Measurements from ENCODE around the gene RNF212B. TPM values are rescaled to one million over a fixed set of nuclear protein-coding genes. Genes with fewer than 3 reads are reported as not detected.

RNF212B gene
- total and polyA plus RNA-seq, 2 of the 13 experiments (the other 11 are each of a cell fraction or from before 2014, with no cell fraction given): 0.05 TPM; not detected in 1

- no peak for TF ChIP-seq SETDB1 (CRISPR knock-in tag; IDR thresholded peaks at IDR 0.05; ENCODE audit: borderline replicate concordance)
- no peak for TF ChIP-seq TRIM24 (CRISPR knock-in tag; IDR thresholded peaks at IDR 0.05)
- TF ChIP-seq FUBP1 (CRISPR knock-in tag; IDR thresholded peaks at IDR 0.05; ENCODE audit: borderline replicate concordance): peak; percentile 99; the same call in 1 of the 2 replicates
- peak; percentile 99 for TF ChIP-seq ZNF687 (CRISPR knock-in tag; IDR thresholded peaks at IDR 0.05)
- TF ChIP-seq JUN (CRISPR knock-in tag; IDR thresholded peaks at IDR 0.05): no peak
- TF ChIP-seq ARNT2 (CRISPR knock-in tag; IDR thresholded peaks at IDR 0.05; ENCODE audit: low read depth): peak; percentile 92
- TF ChIP-seq ZBTB37 (CRISPR knock-in tag; IDR thresholded peaks at IDR 0.05): peak; percentile 87
- no peak for TF ChIP-seq NCOA5 (CRISPR knock-in tag; IDR thresholded peaks at IDR 0.05)
- TF ChIP-seq BCLAF1 (IDR thresholded peaks at IDR 0.05): no peak
- no peak for TF ChIP-seq ZFP82 (CRISPR knock-in tag; IDR thresholded peaks at IDR 0.05; ENCODE audit: borderline replicate concordance)
- no peak for TF ChIP-seq EZH2 (conservative IDR thresholded peaks at IDR 0.05; ENCODE audit: low read depth, low read length)
- peak; percentile 87; the same call in 1 of the 2 replicates for TF ChIP-seq IRF9 (CRISPR knock-in tag; IDR thresholded peaks at IDR 0.05; ENCODE audit: borderline replicate concordance)
- no peak for TF ChIP-seq SOX6 (IDR thresholded peaks at IDR 0.05)
- TF ChIP-seq SOX6 (CRISPR knock-in tag; IDR thresholded peaks at IDR 0.05): peak; percentile 86
- TF ChIP-seq PTBP1 (IDR thresholded peaks at IDR 0.05; ENCODE audit: low read depth, low read length, poor library complexity, severe bottlenecking): peak; percentile 97
- peak; percentile 99 for TF ChIP-seq ZNF136 (CRISPR knock-in tag; IDR thresholded peaks at IDR 0.05; ENCODE audit: low read depth)
- TF ChIP-seq ZNF24 (IDR thresholded peaks at IDR 0.05): 0 out of 2 replicates have a peak, but pooled peaks have one; percentile 33
Measured at GRCh38 chr14:23306412-23307145, 68.8 kb downstream of the RNF212B start, which contains the start of gene BCL2L2 (continued).

Measured in HepG2 (cell line).